DMS53 treated with DMSO at 0.1 percent for 48 hours (cell line): ENCODE measurements around the gene COMMD4.
"Not testable (repeated sequence)": the region's sequence is repeated elsewhere in the genome, so short reads cannot be mapped to it uniquely, and the experiment has no call there.

Source experiments
- DNase-seq: peaks from one replicate; lab custom pipeline; 2025; ENCODE audit not compliant: unreplicated experiment; lab: John Stamatoyannopoulos, UW

Gene COMMD4

DNA sequence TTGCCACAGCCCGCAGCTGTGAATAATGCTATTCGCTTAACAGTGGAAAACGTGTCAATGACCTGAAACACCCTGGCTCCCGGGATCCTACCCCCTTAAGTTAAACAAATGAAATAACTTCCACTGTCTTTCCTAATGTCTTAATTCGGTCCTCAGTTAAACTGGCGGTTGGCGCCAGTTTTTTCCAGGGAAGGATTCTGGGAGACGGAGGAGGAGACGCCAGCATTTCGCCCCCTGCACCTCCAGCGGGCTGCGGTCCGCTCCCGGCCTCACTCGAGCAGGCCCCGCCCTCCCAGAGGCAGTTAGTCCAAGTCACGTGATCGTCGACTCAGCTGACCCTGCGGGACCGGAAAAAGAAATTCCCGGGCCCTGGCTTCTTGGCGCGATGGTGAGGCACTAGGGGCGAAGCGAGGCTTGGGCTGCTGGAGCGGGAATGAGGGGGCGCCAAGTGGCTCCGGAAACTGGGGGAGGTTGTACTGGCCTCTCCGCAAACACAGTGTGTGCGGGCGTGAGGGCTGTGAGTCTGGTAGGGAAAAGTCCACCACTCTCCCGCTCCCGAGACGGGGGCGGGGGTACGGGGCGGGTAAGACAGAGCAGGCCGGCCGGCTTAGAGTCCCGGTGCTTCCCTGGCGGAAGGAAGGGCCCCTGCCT lies at the start of gene COMMD4:
Gene COMMD4, plus strand, starts transcription at position 359 of the 651 bp plus-strand sequence. Its CDS starts 27 bp downstream, at position 386.
- peak; percentile 80 for DNase-seq

DNA sequence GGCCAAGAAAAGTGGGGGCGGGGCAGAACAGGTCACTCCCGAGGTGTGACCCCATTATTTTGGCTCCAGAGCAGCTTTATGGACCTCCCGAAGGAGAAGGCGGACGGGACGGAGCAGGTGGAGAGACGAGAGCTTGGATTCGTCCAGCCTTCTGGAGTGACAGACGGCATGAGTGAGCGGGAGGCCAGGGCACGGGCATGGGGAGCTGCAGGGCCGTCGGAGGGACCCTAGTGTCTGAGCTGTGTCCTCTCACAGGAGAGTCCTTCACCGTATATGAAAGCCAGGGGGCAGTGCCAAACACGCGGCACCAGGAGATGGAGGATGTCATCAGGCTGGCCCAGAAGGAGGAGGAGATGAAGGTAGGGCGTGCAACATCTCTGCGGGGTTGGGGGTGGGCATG lies 42.2 kb upstream of the COMMD4 start:
- DNase-seq = not testable (repeated sequence)

- not testable (repeated sequence) for DNase-seq
These were observed 37.1 kb upstream of the COMMD4 start for GRCh38 chr15:75298541-75299310.

DNA sequence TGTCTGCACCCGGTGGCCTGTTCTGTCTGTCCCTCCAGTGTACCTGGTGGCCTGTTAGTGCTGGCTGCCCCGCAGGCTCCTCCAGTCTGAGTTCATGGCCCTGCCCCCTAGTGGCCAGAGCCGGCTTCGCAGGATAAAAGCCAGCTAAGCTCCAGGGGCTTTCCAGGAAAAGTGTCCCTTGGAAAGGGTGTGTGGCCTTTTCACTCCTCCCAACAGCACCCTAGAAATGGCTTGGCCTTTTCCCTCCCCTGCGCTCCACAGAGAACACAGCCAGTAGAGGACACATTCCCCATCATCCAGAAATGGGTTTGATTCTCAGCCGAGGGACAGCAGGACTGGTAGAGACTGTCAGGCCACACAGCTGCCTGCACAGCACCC lies 36.6 kb upstream of the COMMD4 start:
- DNase-seq = not testable (repeated sequence)

GRCh38 chr15:75300026-75300425 lies 35.8 kb upstream of the COMMD4 start:
- DNase-seq = not testable (repeated sequence)

GRCh38 chr15:75302318-75302717 lies 33.5 kb upstream of the COMMD4 start:
- DNase-seq = no peak

GRCh38 chr15:75302753-75303152 lies 33.1 kb upstream of the COMMD4 start:
- DNase-seq = not testable (repeated sequence)

DNA sequence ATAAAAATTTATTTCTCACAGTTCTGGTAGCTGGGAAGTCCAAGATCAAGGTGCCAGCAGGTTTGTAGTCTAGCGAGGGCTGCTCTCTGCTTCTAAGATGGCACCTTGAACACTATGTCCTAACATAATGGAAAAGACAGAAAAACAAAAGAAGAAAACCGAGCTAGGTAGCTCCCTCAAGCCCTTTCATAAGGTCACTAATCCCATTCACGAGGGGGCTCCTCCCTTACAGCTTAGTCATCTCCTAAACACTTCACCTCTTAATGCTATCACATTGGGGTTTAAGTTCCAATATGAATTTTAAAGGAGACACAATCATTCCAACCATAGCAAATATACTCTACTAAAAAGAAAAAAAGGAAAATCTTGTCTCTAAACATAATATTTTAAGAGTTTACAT lies 29.7 kb upstream of the COMMD4 start:
- no peak for DNase-seq

GRCh38 chr15:75307778-75308390 lies 28.0 kb upstream of the COMMD4 start:
- peak; percentile 26 for DNase-seq

GRCh38 chr15:75309711-75310110 lies 26.2 kb upstream of the COMMD4 start:
- no peak for DNase-seq

DNA sequence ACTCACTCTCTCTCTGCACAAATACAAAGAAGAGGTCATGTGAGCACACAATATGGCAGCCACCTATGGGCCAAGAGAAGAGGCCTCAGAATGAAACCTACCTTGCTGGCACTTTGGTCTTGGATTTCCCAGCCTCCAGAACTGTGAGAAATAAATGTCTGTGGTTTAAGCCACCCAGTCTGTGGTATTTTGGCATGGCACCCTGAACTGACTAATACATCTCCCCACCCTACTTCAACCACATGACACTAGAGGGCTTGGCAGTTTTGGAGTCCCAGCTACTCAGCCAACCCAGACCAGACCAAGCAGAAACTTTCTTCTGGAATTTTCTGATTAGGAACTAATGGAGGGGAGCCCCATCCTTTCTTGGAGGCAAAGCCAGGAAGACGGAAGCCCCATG lies 23.3 kb upstream of the COMMD4 start:
- not testable (repeated sequence) for DNase-seq

GRCh38 chr15:75313116-75313845 lies 22.6 kb upstream of the COMMD4 start:
- DNase-seq = no peak

GRCh38 chr15:75314552-75315290 lies 21.1 kb upstream of the COMMD4 start:
- DNase-seq = no peak

DNA sequence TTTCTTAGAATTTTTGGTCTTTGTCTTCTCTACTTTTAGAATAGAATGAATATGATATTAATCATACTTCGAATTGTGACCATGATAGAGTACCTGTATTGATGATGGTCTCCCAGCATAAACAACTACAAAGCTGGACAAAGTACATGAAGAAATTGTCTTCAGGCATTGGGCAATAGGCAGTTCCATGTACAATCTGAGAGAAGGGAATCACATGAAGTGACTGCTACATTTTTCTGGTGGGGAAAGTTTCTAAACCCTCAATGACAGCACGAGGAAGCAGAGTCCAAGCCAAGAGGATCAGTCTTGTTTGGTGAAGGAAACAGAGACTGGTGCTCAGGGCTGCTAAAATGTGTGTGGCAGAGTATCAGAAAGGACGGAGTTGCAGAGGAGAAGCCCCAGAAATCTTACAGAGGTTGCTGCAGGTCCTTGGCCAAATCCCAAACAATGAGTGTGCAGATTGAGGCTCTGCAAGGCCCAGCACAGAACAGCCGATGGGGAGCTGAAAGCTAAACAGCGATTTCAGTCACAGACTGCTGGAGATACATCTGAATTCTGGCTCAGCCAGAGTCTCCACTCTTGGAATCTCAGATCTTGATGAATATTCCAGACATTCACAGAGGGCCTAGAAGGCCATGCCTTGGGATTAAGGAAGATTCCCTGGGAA lies 16.5 kb upstream of the COMMD4 start:
- not testable (repeated sequence) for DNase-seq

- DNase-seq = no peak
These were observed 14.2 kb upstream of the COMMD4 start for GRCh38 chr15:75321711-75322110.

DNA sequence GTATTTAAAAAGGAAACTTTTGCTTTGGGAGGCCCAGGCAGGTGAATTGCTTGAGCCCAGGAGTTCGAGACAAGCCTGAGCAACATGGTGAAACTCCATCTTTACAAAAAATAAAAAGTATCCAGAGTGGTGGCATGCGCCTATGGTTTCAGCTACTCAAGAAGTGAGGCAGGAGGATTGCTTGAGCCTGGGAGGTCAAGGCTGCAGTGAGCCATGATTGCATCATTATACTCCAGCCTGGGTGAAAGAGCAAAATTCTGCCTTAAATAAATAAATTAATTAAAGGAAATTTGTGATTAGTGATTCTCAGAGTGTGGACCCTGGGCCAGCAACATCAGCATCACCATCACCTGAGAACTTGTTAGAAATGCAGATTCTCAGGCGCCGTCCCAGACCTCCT lies 9.9 kb upstream of the COMMD4 start:
- no peak for DNase-seq

DNA sequence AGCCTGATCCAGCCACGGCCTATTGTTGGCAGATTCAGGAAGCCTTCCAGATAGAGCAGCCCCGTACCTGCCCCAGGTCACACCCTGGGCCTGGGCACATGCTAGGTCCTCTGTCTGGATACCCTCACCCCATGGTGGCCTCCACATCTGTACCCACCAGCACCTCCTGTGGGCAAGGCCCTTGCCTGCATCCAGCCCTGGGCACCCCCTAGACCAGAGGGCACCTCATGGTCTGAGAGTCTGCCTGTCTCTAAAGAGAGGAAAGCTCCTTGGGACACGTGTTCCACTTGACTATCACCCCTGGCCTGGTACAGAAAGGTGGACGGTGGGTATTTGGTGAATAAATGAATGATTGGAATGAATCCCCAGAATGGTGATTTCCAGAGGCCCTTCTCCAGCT lies 8.9 kb upstream of the COMMD4 start:
- DNase-seq = no peak

- DNase-seq = no peak
These were observed 8.4 kb upstream of the COMMD4 start for GRCh38 chr15:75327491-75327890.

GRCh38 chr15:75328493-75329314 lies 7.2 kb upstream of the COMMD4 start:
- DNase-seq = no peak
